K562 (cell line): ENCODE data around the gene PARD6B. TPM values are rescaled to one million over a fixed set of nuclear protein-coding genes. Genes with fewer than 3 reads are reported as not detected.

Experiments used
- CHCHD3 ChIP-seq: fragments of 250-450 bp; sonication (Bioruptor Pico); IDR thresholded peaks from 2 replicates; pipeline ENCODE4 v2.1.2; 2022; ENCODE audit warnings: mild to moderate bottlenecking
- DDX20 ChIP-seq: fragments of 450-650 bp; IDR thresholded peaks from 2 replicates; pipeline ENCODE4 v1.6.1; 2016; ENCODE audit warnings: missing genetic modification characterization, low read depth, mild to moderate bottlenecking, missing compliant biosample characterization, moderate library complexity
- DMBX1 ChIP-seq: fragments of 250-450 bp; sonication (Bioruptor Pico); IDR thresholded peaks from 2 replicates; pipeline ENCODE4 v1.8.0; 2022; ENCODE audit warnings: inconsistent platforms, mild to moderate bottlenecking, moderate library complexity, borderline replicate concordance
- JUN ChIP-seq, 2 experiments: sonication (generic) in 1 of 2; formaldehyde crosslinking in 1 of 2; IDR thresholded peaks; 2 replicates each; pipeline versions ENCODE4 v1.6.1 to v1.8.0; 2012 to 2022; ENCODE audit warnings: borderline replicate concordance in 2 of 2, mild to moderate bottlenecking in 2 of 2, improper control_type of control experiment in 1 of 2, low read depth in 1 of 2, low read length in 1 of 2, missing genetic modification reagents in 1 of 2
- POLR2B ChIP-seq: fragments of 450-650 bp; IDR thresholded peaks from 2 replicates; pipeline ENCODE4 v1.6.1; 2018; ENCODE audit warnings: low read depth; ENCODE audit not compliant: partially characterized antibody
- SREBF1 ChIP-seq: fragments of 150-350 bp; IDR thresholded peaks from 2 replicates; pipeline ENCODE4 v1.6.1; 2014; ENCODE audit warnings: antibody characterized with exemption, low read depth, low read length, borderline replicate concordance
- SRF ChIP-seq, 2 experiments: fragments of 250-450, 450-650 bp in 1 of 2; sonication (Bioruptor Pico) in 1 of 2; sonication (generic) in 1 of 2; formaldehyde crosslinking; IDR thresholded peaks; 2 replicates each; pipeline versions ENCODE4 v1.5.0 to v1.5.1; 2020 to 2022; ENCODE audit warnings: mild to moderate bottlenecking in 1 of 2, missing genetic modification reagents in 1 of 2
- SRSF9 ChIP-seq: fragments of 200-400 bp; formaldehyde crosslinking; IDR thresholded peaks from 2 replicates; pipeline ENCODE4 v1.6.1; 2017; ENCODE audit warnings: low read depth, low read length, borderline replicate concordance
- TARDBP ChIP-seq: fragments of 450-650 bp; IDR thresholded peaks from 2 replicates; pipeline ENCODE4 v1.6.1; 2016
- ZC3H11A ChIP-seq: IDR thresholded peaks from 2 replicates; pipeline ENCODE4 v1.6.1; 2012; ENCODE audit warnings: low read depth, low read length, improper control_type of control experiment
- ZC3H4 ChIP-seq: sonication (generic); formaldehyde crosslinking; IDR thresholded peaks from 2 replicates; pipeline ENCODE4 v1.9.0; 2021; ENCODE audit warnings: missing genetic modification reagents, borderline replicate concordance
- ZNF274 ChIP-seq: IDR thresholded peaks from 2 replicates; pipeline ENCODE4 v1.6.1; 2011; ENCODE audit warnings: low read depth, mild to moderate bottlenecking, low read length, moderate library complexity, borderline replicate concordance
- ZNF584 ChIP-seq: fragments of 200-800 bp; sonication (Bioruptor generic); IDR thresholded peaks from 2 replicates; pipeline ENCODE4 v1.6.1; 2016; ENCODE audit warnings: low read depth, mild to moderate bottlenecking, missing genetic modification characterization, missing compliant biosample characterization
- polyA plus RNA-seq, 8 experiments: library from polyadenylated mRNA; depleted of rRNA in 4 of 8; stranded (reverse) in 5 of 8; unstranded in 3 of 8; fragments of >200 nt; fragmentation: Nextera tagmentation in 2 of 8; fragmentation: Illumina TruSeq in 1 of 8; extraction: Ambion mirVana in 2 of 8; extraction: Trizol in 1 of 8; gene quantifications; 2 replicates each; pipeline versions ENCODE4 v1.2.1 to v1.2.3, GENCODE V29; 2011 to 2014; ENCODE audit warnings: inconsistent platforms in 1 of 8, missing spikeins in 1 of 8
- total RNA-seq, 7 experiments: library from RNA; depleted of rRNA in 6 of 7; stranded (reverse); fragments of >200 nt in 6 of 7; fragmentation: Illumina TruSeq in 2 of 7; extraction: Trizol in 2 of 7; gene quantifications; 2 replicates each; pipeline versions ENCODE4 v1.2.1 to v1.2.3, GENCODE V29; 2011 to 2021; ENCODE audit warnings: low replicate concordance in 1 of 7
- TF ChIP-seq, protein P1 (sequence below): fragments of 200-800 bp; sonication (Bioruptor generic); IDR thresholded peaks from 2 replicates; pipeline ENCODE4 v1.6.1; 2016; ENCODE audit warnings: missing genetic modification characterization, missing compliant biosample characterization
- TF ChIP-seq, protein P2 (sequence below): fragments of 450-650 bp; formaldehyde crosslinking; IDR thresholded peaks from 2 replicates; pipeline ENCODE4 v1.4.0; 2022; ENCODE audit warnings: mild to moderate bottlenecking, moderate library complexity
- TF ChIP-seq, protein P3 (sequence below): sonication (generic); IDR thresholded peaks from 2 replicates; pipeline ENCODE4 v1.6.1; 2016
- TF ChIP-seq, protein P4 (sequence below): fragments of 450-650 bp; IDR thresholded peaks from 2 replicates; pipeline ENCODE4 v1.6.1; 2016
- TF ChIP-seq, protein P5 (sequence below): sonication (generic); formaldehyde crosslinking; IDR thresholded peaks from 2 replicates; pipeline ENCODE4 v1.8.1; 2023; ENCODE audit warnings: mild to moderate bottlenecking, missing genetic modification reagents

The PARD6B gene
- total and polyA plus RNA-seq, 9 of the 15 experiments (the other 6 are each of a cell fraction or from before 2014, with no cell fraction given): 1.7 to 12.3 (median 5.5) TPM

DNA sequence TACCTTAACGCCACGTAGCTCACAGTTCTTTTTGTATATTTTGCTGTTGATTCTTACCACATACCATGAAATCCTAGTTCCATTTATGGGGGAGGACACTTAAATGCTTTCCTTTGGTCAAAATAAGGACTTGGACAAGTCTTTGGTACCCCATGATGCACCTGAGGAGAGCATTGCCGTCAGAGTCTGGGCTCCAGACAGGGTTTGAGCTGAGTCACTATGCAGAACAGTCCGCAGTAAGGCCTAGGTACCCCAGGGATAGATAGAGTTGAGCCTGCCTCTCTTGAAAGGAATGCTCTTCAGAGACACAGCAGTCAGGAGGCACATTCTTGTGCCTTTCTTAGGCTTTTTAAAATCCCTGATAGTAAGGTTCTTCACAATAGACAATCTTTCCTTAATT, 6.0 kb downstream of the PARD6B start (continued):
- TF ChIP-seq, protein P1, sequence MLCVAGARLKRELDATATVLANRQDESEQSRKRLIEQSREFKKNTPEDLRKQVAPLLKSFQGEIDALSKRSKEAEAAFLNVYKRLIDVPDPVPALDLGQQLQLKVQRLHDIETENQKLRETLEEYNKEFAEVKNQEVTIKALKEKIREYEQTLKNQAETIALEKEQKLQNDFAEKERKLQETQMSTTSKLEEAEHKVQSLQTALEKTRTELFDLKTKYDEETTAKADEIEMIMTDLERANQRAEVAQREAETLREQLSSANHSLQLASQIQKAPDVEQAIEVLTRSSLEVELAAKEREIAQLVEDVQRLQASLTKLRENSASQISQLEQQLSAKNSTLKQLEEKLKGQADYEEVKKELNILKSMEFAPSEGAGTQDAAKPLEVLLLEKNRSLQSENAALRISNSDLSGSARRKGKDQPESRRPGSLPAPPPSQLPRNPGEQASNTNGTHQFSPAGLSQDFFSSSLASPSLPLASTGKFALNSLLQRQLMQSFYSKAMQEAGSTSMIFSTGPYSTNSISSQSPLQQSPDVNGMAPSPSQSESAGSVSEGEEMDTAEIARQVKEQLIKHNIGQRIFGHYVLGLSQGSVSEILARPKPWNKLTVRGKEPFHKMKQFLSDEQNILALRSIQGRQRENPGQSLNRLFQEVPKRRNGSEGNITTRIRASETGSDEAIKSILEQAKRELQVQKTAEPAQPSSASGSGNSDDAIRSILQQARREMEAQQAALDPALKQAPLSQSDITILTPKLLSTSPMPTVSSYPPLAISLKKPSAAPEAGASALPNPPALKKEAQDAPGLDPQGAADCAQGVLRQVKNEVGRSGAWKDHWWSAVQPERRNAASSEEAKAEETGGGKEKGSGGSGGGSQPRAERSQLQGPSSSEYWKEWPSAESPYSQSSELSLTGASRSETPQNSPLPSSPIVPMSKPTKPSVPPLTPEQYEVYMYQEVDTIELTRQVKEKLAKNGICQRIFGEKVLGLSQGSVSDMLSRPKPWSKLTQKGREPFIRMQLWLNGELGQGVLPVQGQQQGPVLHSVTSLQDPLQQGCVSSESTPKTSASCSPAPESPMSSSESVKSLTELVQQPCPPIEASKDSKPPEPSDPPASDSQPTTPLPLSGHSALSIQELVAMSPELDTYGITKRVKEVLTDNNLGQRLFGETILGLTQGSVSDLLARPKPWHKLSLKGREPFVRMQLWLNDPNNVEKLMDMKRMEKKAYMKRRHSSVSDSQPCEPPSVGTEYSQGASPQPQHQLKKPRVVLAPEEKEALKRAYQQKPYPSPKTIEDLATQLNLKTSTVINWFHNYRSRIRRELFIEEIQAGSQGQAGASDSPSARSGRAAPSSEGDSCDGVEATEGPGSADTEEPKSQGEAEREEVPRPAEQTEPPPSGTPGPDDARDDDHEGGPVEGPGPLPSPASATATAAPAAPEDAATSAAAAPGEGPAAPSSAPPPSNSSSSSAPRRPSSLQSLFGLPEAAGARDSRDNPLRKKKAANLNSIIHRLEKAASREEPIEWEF (CRISPR knock-in tag): no peak
- TF ChIP-seq DMBX1 (no peak), ZNF274 (no peak), SREBF1 (no peak), ZC3H4 (CRISPR knock-in tag) (no peak), SRF (CRISPR knock-in tag; IDR thresholded peaks at IDR 0.05) (no peak), ZNF584 (CRISPR knock-in tag) (no peak), SRSF9 (no peak), CHCHD3 (CRISPR knock-in tag) (no peak), POLR2B (no peak), TARDBP (no peak), ZC3H11A (no peak), JUN (IDR thresholded peaks at IDR 0.05; ENCODE audit: borderline replicate concordance, low read depth, low read length) (no peak), JUN (CRISPR knock-in tag; IDR thresholded peaks at IDR 0.05; ENCODE audit: borderline replicate concordance) (no peak), DDX20 (tag) (no peak)
- TF ChIP-seq, protein P2, sequence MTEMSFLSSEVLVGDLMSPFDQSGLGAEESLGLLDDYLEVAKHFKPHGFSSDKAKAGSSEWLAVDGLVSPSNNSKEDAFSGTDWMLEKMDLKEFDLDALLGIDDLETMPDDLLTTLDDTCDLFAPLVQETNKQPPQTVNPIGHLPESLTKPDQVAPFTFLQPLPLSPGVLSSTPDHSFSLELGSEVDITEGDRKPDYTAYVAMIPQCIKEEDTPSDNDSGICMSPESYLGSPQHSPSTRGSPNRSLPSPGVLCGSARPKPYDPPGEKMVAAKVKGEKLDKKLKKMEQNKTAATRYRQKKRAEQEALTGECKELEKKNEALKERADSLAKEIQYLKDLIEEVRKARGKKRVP (CRISPR knock-in tag): no peak
- TF ChIP-seq, protein P3, sequence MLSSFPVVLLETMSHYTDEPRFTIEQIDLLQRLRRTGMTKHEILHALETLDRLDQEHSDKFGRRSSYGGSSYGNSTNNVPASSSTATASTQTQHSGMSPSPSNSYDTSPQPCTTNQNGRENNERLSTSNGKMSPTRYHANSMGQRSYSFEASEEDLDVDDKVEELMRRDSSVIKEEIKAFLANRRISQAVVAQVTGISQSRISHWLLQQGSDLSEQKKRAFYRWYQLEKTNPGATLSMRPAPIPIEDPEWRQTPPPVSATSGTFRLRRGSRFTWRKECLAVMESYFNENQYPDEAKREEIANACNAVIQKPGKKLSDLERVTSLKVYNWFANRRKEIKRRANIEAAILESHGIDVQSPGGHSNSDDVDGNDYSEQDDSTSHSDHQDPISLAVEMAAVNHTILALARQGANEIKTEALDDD: no peak
- TF ChIP-seq, protein P4, sequence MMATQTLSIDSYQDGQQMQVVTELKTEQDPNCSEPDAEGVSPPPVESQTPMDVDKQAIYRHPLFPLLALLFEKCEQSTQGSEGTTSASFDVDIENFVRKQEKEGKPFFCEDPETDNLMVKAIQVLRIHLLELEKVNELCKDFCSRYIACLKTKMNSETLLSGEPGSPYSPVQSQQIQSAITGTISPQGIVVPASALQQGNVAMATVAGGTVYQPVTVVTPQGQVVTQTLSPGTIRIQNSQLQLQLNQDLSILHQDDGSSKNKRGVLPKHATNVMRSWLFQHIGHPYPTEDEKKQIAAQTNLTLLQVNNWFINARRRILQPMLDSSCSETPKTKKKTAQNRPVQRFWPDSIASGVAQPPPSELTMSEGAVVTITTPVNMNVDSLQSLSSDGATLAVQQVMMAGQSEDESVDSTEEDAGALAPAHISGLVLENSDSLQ: no peak
- TF ChIP-seq, protein P5, sequence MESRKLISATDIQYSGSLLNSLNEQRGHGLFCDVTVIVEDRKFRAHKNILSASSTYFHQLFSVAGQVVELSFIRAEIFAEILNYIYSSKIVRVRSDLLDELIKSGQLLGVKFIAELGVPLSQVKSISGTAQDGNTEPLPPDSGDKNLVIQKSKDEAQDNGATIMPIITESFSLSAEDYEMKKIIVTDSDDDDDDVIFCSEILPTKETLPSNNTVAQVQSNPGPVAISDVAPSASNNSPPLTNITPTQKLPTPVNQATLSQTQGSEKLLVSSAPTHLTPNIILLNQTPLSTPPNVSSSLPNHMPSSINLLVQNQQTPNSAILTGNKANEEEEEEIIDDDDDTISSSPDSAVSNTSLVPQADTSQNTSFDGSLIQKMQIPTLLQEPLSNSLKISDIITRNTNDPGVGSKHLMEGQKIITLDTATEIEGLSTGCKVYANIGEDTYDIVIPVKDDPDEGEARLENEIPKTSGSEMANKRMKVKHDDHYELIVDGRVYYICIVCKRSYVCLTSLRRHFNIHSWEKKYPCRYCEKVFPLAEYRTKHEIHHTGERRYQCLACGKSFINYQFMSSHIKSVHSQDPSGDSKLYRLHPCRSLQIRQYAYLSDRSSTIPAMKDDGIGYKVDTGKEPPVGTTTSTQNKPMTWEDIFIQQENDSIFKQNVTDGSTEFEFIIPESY (CRISPR knock-in tag): no peak
